ENCODE results near the gene MPZL1.

MPZL1 gene

DNA sequence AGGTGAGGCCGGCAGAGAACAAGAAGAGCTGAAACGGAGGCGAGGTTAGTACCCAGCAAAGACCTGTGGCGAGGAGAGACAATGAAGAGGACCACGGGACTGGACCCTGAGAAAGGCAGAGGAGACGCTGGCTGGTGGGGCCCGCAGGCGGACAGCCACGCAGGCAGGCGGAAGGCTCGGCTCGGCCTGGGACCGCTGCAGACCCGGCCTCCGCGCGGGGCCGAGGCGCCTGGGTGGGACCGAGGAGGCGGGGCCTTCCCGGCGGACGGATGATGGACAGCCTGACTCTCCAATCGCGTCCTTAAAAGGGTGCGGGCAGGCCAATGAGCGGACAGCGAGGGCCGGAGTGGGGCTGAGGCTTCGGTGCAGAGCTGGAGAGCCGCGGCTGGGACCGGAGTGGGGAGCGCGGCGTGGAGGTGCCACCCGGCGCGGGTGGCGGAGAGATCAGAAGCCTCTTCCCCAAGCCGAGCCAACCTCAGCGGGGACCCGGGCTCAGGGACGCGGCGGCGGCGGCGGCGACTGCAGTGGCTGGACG is at the start of gene MPZL1:
Gene MPZL1, plus strand, starts transcription at position 366 of the 535 bp plus-strand sequence. CDS start 170 bp downstream, outside the sequence.
- DNase-seq, result peak; percentile 79

DNA sequence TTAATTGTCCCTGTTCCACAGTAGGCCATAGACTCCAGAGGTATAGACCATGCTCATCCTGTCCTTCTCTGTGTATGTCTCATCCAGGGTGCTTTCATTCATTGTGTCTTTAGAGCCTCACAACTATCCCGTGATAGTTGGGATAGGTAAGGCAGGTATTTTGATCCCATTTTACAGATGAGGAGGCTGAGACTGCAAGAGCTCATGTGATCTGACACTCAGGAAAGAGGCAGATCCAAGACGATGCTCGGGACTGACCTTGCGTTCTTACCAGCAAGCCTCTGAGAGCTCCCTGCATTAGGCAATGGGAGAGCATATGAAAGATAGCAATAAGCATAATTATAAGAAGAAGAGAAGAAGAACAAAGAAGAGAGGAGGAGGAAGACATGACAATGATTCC is 49.0 kb upstream of the MPZL1 start:
- no peak for DNase-seq

DNA sequence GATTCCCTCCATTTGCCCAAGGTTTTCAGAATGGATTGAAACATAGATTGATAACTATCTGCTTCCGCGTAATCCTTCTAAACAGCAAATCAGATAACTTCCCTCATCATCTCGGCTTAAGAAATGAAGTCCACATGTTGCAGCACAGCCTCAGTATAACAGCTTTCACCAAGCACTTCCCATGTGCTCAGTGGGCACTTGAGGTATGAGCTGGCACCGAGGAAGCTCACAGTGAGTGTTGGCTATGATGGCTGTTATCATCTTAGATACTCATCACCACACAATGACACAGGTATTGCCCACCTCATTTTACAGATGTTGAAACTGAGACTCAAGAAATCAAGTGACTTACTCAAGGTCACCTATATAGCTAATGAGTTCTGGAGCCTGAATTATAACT is 48.5 kb upstream of the MPZL1 start:
- no peak for DNase-seq

DNA sequence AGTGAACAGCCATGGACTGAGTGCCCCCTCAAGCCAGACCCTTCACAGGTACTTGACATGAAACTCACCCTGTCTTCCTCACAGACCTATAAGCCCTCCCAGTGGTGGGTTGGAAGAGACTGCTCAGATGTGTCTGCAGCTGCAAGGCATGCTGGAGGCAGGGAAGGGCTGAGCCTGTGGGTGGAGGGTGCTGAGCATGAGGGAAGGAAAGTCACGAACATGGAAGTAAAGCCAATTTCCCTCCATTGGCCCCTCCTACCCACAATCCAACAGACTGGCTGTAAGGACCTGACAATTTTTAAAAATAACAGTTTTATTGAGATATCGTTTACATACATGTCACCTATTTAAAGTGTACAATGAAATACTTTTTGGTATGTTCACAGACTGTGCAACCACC is 47.6 kb upstream of the MPZL1 start:
- no peak for DNase-seq

DNA sequence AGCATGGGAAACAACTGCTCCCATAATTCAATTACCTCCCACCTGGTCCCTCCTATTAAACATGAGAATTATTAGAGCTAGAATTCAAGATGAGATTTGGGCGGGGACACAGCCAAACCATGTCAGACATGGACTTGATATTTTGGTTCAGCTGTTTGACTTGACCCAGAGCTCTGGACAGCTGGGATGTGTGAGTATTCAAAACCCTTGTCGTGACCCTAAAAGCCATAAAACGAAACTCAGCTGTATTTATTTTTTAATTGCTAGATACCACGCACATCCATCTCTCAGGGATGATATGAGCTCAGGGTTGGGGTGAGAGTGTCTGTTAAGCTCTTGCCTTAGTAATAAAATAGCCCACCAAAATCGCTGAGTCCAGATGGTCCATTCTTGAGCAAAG is 46.3 kb upstream of the MPZL1 start:
- no peak for DNase-seq

DNA sequence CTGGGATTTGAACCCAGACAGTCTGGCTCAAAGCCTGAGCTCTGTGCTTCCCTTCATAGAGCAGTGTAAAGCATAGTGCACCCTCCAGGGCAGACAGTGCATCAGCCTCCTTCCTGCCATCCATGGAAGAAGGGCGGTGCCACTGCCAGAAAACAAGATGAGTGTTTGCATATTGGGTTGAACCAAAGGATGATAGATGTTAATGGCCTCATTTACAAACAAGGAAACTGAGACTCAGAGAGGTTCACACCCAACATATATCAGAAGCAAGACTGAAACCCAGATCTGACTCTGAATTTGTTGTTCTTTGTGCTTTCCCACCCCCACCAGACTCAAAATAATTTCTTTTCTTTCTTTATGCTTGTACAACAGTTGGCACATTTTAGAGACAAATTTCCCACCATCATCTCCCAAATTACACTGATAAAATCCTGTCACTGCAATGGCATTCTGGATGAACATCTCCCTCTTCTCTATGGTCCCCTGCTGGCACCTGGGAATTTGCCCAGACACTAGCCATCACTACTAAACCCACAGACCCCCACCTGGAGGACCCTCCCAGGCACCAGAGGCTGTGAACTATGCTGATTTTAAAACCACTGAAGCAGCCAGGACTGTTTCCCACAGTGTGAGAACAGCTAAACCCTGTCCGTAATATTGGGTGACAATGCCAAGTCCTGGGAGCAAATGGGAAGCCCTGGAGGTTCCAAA is 45.4 kb upstream of the MPZL1 start:
- DNase-seq, result no peak

DNA sequence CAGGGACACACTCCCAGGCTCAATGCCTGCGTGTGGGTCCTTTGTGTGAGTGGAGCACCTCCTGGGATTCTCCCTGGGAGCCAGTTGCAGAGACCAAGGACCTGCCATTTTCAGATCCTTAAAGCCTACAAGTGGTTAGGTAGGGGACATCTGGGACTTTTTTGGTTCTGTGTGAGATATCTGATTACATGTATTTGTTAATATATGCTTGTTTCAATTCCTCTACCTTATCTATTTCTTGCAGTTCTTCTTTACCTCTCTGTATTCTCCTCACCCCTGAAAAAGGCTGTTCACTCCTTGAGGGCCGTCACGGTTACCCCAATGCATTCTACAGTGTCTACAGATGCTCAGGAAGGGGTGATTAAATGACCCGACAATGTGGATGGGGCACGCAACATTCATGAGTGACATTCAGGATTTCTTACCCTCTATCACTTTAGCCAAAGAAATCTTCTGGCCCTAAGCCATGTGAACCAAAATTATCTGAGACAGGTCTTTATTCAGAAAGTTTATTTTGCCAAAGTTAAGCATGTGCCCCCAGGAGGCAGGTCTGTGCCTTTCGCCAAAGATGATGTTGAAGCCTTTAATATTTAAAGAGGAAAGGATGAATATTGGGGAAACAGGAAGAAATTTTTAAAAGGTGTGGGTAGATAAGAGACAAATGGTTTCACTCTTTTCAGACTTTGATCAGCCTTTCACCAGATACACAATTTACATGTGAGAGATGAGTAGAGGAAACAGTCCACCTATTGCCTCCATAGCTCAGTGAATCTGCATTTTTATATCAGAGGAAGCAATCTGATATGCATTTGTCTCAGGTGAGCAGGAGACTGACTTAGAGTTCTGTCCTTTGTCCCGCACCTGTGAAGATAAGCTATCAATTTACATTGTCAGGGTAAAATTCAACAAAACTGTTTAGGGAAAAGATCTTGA is 44.6 kb upstream of the MPZL1 start:
- DNase-seq, result no peak

DNA sequence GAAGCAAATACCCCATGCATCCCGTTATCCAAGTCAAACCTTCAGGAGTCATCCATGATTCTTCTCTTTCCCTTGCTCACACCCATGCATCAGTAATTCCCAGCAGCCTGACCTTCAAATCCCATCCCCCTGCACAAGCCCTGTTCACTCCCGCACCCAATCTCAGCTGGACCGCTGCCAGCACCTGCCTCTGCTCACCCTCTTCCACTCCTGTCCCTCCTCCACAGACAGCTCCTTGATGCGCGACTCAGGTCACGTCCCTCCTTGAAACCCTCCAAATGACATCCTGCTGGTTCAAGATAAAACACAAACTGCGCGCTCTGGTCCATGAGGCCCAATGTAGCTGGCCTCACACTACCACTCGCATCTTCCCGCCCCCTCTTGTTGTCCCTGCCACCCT is 43.4 kb upstream of the MPZL1 start:
- DNase-seq, result no peak

DNA sequence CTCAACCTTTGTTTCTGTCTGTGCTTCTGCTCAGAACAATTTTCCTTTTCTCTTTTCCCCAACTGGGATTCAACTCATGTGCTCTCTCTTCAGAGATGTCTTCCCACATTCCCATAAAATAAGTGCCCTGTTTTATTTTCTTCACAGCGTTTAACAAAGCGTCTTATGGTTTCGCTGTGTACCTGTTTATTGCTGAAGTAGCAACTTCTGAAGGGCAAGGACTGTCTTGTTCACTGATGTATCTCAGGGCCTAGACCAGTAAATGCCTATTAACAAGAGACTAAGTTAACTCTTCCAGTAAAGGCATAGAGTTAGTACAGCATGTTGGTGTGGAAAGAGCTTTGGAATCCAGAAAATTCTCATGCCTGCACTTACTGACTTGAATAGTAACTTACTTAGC is 42.9 kb upstream of the MPZL1 start:
- no peak for DNase-seq

DNA sequence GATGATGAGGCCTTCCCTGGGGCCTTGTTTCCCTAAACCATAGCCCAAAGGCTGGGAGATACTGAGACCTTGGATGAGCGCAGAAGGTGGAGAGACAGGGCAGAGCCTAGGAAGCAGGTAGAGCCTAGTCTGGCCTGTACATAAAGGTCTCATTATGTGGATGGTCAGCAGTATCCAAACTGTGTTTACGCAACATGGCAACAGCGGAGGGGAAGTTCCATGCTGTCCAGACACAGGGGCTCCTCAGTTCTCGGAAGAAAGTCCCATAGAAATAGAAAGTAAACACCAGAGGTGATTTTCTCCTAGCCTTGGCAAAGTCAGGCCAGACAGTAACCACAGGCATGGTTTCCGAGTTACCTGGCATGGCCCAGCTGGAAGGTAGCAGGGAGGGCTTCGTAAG is 42.1 kb upstream of the MPZL1 start:
- DNase-seq, result no peak

DNA sequence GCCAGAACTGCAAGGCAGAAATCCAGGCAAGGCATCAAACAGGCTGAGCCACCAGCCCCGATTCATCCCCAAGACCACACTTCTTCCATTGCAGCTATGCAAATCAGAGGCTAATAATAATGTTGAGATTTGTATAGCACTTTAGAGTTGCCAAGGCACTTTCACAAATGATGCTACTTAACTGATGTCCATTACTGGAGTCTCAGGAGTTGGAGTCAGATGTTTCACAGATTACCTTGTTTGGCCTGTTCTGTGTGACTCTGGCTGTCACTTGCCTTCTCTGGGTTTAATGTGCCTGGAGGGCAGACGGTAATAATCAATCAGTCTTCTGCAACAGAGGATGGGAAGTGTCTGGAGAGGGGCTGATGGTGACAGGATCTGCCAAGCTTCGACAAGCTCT is 40.8 kb upstream of the MPZL1 start:
- peak; percentile 55 for DNase-seq

DNA sequence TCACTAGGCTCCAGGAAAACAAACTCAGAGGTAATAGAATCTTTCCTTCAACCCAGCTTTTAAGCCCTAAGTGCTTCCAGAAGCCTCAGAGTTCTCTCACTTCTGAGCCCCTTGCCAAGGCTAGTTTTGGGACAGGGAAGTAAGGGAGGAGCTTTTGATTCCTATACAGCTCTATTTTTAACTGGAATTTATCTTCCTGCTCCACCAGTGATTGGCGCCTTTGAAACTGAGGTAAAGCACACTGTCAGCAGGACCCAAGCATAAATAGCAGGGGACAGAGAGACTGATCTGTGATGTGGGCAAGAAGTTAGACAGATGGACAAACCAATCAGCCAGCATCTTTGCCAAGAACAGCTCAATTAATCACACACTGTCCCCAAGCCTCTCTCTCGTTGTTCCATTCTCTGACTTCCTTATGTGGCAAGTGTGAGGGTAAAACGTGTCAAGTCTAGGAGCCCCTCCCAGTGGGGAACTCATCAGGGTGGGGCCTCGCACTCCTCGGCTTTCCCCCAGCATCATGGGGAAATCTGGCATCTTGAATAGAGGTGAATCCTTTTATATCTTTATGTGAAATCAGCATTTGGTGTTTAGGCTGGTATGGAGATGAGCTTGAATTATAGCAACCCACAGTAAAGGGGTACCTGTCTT is 40.2 kb upstream of the MPZL1 start:
- peak; percentile 74 for DNase-seq

DNA sequence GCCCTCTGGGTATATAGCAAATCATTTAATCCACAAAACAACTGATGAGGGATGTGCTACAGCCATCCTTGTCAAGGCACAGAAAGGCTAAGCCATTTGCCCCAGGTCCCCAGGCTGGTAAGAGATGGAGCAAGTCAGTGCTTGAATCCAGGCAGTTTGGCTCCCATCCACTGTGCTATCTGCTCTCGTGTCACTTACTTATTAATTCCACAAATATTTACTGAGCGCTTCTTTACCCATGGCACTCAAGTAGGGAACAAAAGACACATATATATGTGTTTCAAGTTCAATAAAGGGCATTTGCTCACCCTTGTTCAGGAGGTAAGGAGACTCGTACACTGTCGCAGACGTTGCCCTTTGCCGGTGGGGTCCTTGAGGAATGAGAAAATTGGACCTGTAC is 38.6 kb upstream of the MPZL1 start:
- DNase-seq, result no peak

DNA sequence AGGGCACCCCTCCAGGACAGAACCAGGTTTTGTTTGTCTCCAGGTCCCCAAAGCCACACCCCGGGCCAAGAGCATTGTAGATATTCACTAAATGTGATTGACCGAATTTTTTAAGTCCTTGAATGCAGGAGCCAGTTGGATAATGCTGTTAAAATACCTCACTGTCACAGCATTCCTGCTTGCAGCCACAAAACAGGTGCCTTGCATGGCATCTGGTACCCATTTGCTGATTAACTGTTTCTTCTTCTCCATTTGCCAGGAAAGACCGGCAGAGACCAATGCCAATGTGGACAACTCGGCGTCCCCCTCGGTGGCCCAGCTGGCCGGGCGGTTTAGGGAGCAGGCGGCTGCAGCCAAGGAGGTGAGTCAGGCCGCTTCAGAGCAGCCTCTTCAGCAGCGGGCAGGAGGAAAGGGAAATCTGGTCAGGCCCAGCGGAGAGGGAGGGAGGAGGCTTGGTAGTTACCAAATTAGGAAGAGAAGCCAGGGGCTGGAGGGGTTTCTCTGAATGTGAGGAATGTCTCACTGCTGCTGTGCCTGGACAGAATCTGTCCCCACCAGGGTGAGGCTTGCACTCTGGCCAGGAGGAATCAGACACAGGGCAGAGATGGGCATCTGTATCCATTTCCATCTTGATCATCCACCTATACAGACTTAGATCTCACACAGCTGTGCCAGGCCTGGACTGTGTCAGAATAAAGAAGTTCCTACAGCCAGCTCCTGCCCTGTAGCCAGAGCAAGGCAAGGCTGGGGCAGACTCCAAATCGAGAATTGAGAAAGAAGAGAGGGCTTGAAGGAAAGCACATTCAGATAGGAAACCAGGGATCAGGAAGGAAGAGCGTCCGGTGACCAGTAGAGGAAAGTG is 37.9 kb upstream of the MPZL1 start:
- peak; percentile 67 for DNase-seq

DNA sequence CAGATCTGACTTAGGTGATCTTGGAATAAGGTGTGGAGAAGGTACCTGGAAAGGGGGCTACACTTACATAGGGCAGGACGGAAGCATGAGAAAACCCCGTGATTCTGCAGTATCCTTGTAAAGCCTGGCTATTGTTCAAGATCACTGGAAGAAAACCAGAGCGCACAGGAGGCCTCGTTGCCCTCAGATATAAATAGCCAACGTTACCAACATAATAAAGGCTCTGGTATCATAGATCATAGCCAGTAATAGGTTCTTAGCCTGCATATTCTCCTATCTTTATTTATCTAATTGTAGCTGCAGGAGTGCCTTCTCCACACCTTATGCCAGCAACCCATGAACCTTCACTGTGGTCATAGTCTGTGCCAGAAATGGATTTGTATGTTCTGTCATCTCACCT is 35.9 kb upstream of the MPZL1 start:
- DNase-seq, result no peak

DNA sequence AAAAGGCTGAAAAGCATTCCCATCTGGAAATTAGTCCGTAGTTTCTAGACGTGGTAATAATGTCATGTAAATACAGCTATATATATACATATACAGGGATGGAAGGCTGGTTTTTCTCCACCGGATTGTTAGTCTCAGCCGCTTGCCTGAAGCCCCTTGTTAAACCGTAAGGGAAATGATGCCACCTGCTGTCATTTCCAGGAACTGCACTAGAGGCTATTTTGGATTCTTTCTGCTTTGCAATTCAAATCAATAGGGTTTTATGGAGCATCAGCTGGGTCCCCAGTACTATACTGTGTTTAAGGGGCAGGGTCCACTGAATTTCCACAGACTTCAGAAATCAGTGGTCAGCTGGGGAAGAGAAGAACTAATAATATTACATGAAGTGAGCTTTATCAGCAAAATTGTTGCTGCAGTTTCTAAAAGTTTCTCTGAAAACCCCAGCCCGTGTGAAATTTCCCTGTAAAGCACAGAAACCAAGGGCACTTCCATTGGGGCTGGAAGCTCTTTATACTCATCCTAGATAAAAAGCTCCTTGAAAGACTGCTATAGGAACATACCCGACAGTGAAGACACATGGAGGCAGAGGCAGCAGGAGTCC is 33.8 kb upstream of the MPZL1 start:
- DNase-seq, result peak; percentile 63

DNA sequence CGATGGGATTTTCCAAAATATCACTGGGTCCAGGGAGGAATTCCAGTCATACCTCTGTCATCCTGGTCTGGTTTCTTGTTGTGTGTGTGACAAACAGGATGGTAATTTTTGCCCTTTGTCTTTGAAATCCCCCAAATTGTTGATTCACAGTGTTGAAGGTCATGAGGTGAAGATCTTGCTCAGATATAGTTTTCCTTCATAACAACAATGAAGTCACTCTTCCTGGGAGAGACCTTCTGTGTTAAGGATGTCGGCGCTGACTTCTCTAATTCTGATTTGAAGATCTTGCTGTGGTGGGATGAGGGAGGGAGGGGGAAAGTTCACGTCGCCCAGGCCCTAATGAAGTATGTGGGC is 32.2 kb upstream of the MPZL1 start:
- DNase-seq, result no peak

DNA sequence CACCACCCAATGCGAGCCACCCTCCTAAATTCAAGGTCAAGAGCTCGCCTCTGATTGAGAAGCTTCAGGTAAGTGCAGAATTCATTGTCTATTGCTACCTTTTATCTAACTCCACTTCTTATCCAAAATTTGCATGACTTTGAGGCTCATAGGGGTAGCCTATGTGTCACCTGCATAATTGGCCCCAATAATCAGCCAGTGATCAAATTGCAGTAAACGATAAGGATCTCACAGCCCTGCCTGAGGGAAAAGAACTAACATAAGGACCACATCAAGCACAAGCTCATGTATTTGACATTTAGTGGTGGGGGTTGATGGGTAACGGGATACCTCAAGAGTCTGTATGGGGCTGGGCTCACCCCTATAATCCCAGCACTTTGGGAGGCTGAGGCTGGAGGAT is 31.7 kb upstream of the MPZL1 start:
- DNase-seq, result no peak

DNA sequence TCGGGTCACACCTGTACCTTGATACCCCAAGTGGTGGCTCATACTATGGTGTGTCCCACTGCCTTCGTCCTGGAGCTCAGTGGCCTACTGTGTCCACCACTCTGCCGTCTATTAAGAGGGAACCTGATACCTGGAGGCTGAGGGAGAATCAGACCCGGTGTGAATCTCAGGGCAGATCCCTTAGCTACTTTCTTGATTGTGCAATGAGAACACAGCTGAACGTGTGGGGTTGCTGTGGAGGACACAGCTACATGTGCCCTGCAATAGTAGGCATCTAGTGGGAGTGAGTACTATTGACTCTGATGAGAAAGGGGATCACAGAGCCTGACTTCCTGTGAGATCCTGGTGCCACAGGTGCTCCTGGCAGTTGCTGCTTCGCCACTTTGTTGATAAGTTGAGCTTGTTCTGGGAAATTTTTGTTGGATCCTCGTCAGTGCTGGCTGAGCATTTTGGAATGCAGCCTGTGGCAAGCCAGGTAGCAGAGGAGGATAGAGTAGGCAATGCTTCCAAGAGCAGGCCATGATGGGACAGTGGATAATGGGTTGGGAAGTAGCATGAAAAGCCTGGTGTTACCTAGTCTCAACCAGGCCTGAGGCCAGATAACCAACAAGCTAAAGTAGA is 28.2 kb upstream of the MPZL1 start:
- DNase-seq, result no peak

DNA sequence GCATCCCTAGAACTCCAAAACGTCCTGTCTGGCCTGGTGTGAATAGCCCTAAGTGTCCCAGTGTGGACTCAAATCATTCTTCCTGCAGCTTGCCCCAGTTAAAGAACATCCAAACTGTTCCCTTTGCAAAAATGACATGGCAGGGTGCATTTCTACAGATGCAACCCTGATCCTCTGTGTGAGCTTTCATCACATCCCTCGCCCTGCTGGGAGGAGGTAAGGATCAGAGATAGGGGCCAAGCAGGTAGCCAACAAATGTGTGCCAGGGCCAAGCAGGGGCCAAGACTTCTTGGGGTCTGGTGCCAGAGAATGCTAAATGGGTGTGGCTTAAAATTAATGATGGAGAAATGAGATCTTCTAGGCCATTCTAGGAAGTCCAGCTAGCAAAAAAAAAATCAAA is 27.1 kb upstream of the MPZL1 start:
- no peak for DNase-seq

DNA sequence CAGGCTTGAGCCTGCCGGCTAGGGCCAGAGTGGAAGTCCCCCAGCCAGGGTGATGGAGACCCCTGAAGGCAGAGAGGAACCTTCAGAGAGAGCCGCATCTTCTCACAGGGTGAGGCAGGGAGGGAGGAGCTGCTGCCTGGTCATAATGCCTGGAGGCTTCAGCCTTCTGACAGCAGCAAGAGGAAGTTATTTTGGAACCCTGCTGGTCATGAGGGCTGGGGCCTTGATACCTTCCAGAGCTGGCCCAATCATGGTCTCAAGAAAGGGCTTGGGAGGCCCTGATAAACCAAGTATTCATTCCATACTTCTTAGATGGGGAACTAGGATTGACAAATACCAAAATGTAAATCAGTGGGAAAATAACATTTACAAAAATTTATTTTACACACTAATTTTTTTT is 26.6 kb upstream of the MPZL1 start:
- DNase-seq, result no peak
